IMR-90 (cell line): Measurements from ENCODE around the gene CALN1. TPM values are rescaled to one million over a fixed set of nuclear protein-coding genes. Genes with fewer than 3 reads are reported as not detected.

Experiments
- ATAC-seq: fragments of 200-7000 bp; cut with Tn5 transposase; 2 replicates; pipeline ENCODE4 v1.9.1; 2020; ENCODE audit warnings: low read depth, mild to moderate bottlenecking, moderate library complexity
- BruUV-seq: library from RNA; stranded (reverse); fragments of 400-500 nt; replicated peaks from 2 replicates; lab custom pipeline; 2021; lab: Mats Ljungman, UMichigan
- CTCF ChIA-PET: fragments of 300-600 bp; formaldehyde crosslinking; extraction: SDS; loops from one replicate; lab custom pipeline; 2021; ENCODE audit warnings: antibody characterized with exemption; lab: Yijun Ruan, JAX
- POLR2A ChIA-PET: fragments of 300-600 bp; sonication (Branson Sonifier 250); formaldehyde crosslinking; loops from one replicate; lab custom pipeline; 2022; ENCODE audit warnings: antibody characterized with exemption; ENCODE audit not compliant: unreplicated experiment; lab: Charles Lee
- DNase-seq: peaks from one replicate; pipeline ENCODE4 v3.0.0; 2013
- H2AFZ ChIP-seq: replicated peaks from 2 replicates; pipeline ENCODE3; 2013; ENCODE audit warnings: low read length, mild to moderate bottlenecking; ENCODE audit not compliant: poor library complexity
- H2AK5ac ChIP-seq: 2 replicates; pipeline ENCODE4 v1.6.1; 2013; ENCODE audit warnings: low read depth, low read length, inconsistent platforms
- H2AK9ac ChIP-seq: replicated peaks from 2 replicates; pipeline ENCODE3; 2013; ENCODE audit warnings: mild to moderate bottlenecking, low read depth, low read length, moderate library complexity; ENCODE audit not compliant: poor library complexity
- H2BK120ac ChIP-seq: 2 replicates; pipeline ENCODE4 v1.6.1; 2013; ENCODE audit warnings: low read depth, low read length, inconsistent platforms
- H2BK15ac ChIP-seq: 3 replicates; pipeline ENCODE4 v1.6.1; 2013; ENCODE audit warnings: low read depth, low read length, inconsistent platforms
- H2BK20ac ChIP-seq: 2 replicates; pipeline ENCODE4 v1.6.1; 2013; ENCODE audit warnings: low read depth, mild to moderate bottlenecking, inconsistent platforms, low read length, moderate library complexity
- H2BK5ac ChIP-seq: 2 replicates; pipeline ENCODE4 v1.6.1; 2013; ENCODE audit warnings: mild to moderate bottlenecking, low read depth, low read length, inconsistent platforms; ENCODE audit not compliant: poor library complexity, severe bottlenecking
- H3K14ac ChIP-seq: replicated peaks from 2 replicates; pipeline ENCODE4 v1.6.1; 2013; ENCODE audit warnings: low read depth, low read length, inconsistent platforms
- H3K18ac ChIP-seq: 2 replicates; pipeline ENCODE4 v1.6.1; 2013; ENCODE audit warnings: low read depth, low read length, control low read depth
- H3K23ac ChIP-seq: 2 replicates; pipeline ENCODE4 v1.6.1; 2013; ENCODE audit warnings: low read depth, low read length, inconsistent platforms
- H3K27ac ChIP-seq: 2 replicates; pipeline ENCODE4 v1.5.1; 2013; ENCODE audit warnings: mild to moderate bottlenecking, control low read depth, low read length; ENCODE audit not compliant: insufficient read depth
- H3K27me3 ChIP-seq: 2 replicates; pipeline ENCODE4 v1.6.1; 2013; ENCODE audit warnings: low read length; ENCODE audit not compliant: control insufficient read depth, insufficient read depth
- H3K36me3 ChIP-seq: 2 replicates; pipeline ENCODE4 v1.6.1; 2013; ENCODE audit warnings: low read length, mixed read lengths; ENCODE audit not compliant: control insufficient read depth, insufficient read depth
- H3K4ac ChIP-seq: 2 replicates; pipeline ENCODE4 v1.6.1; 2013; ENCODE audit warnings: low read depth, low read length, inconsistent platforms
- H3K4me1 ChIP-seq: 2 replicates; pipeline ENCODE4 v1.6.1; 2013; ENCODE audit warnings: low read length, mixed read lengths; ENCODE audit not compliant: control insufficient read depth, insufficient read depth
- H3K4me2 ChIP-seq: 2 replicates; pipeline ENCODE4 v1.6.1; 2013; ENCODE audit warnings: low read depth, mild to moderate bottlenecking, control low read depth, low read length, moderate library complexity
- H3K4me3 ChIP-seq: 2 replicates; pipeline ENCODE4 v1.5.1; 2013; ENCODE audit warnings: low read depth, mild to moderate bottlenecking, control low read depth, low read length, moderate library complexity; ENCODE audit not compliant: insufficient read depth
- H3K56ac ChIP-seq: 2 replicates; pipeline ENCODE4 v1.6.1; 2013; ENCODE audit warnings: low read length, inconsistent platforms; ENCODE audit not compliant: insufficient read depth; ENCODE audit errors: extremely low read depth
- H3K79me1 ChIP-seq, 2 experiments: 2 replicates each; pipeline ENCODE4 v1.6.1; 2013; ENCODE audit warnings: low read length in 2 of 2, inconsistent platforms in 1 of 2, low read depth in 1 of 2
- H3K9ac ChIP-seq: 2 replicates; pipeline ENCODE4 v1.6.1; 2013; ENCODE audit warnings: low read depth, low read length, control low read depth
- H3K9me1 ChIP-seq: 2 replicates; pipeline ENCODE4 v1.6.1; 2013; ENCODE audit warnings: low read length, inconsistent platforms; ENCODE audit not compliant: insufficient read depth
- H3K9me3 ChIP-seq: 2 replicates; pipeline ENCODE4 v1.6.1; 2013; ENCODE audit warnings: low read length; ENCODE audit not compliant: control insufficient read depth, insufficient read depth
- H4K20me1 ChIP-seq: 2 replicates; pipeline ENCODE4 v1.6.1; 2013; ENCODE audit warnings: low read length, inconsistent platforms; ENCODE audit not compliant: insufficient read depth
- H4K5ac ChIP-seq: 2 replicates; pipeline ENCODE4 v1.6.1; 2013; ENCODE audit warnings: mild to moderate bottlenecking, low read depth, low read length, control low read depth
- H4K8ac ChIP-seq, 2 experiments: 2 replicates each; pipeline ENCODE4 v1.6.1; 2013; ENCODE audit warnings: low read depth in 2 of 2, low read length in 2 of 2, control low read depth in 1 of 2, inconsistent platforms in 1 of 2
- H4K91ac ChIP-seq: 2 replicates; pipeline ENCODE4 v1.6.1; 2013; ENCODE audit warnings: low read depth, low read length, inconsistent platforms; ENCODE audit not compliant: insufficient read depth
- BHLHE40 ChIP-seq: fragments of 150-350 bp; IDR thresholded peaks from 2 replicates; pipeline ENCODE4 v1.6.1; 2016; ENCODE audit warnings: mild to moderate bottlenecking, low read depth, low read length
- CEBPB ChIP-seq: IDR thresholded peaks from 2 replicates; pipeline ENCODE4 v1.6.1; 2012; ENCODE audit warnings: low read depth, low read length, improper control_type of control experiment
- CHD1 ChIP-seq: IDR thresholded peaks from 2 replicates; pipeline ENCODE4 v1.6.1; 2012; ENCODE audit warnings: low read depth, low read length, improper control_type of control experiment
- MAFK ChIP-seq: IDR thresholded peaks from 2 replicates; pipeline ENCODE4 v1.6.1; 2012; ENCODE audit warnings: low read depth, low read length, improper control_type of control experiment
- NFE2L2 ChIP-seq: fragments of 150-350 bp; IDR thresholded peaks from 2 replicates; pipeline ENCODE4 v1.6.1; 2016; ENCODE audit warnings: low read depth, mild to moderate bottlenecking, low read length
- SMC3 ChIP-seq: fragments of 150-350 bp; IDR thresholded peaks from 2 replicates; pipeline ENCODE4 v1.6.1; 2016; ENCODE audit warnings: low read depth, mild to moderate bottlenecking, antibody characterized with exemption, low read length, moderate library complexity
- WGBS, 2 experiments: methylation state at CpG; one replicate each; pipeline versions ENCODE4 v1.1.5 to v1.1.7; 2013; ENCODE audit warnings: missing lambda C conversion rate in 2 of 2; ENCODE audit not compliant: insufficient read length in 1 of 2; ENCODE audit errors: extremely low coverage in 2 of 2; 5-methylcytosine and 5-hydroxymethylcytosine counted together
- dilution Hi-C: fragments of 300-500 bp; cut with HindIII; formaldehyde crosslinking; loops from one replicate; pipeline ENCODE4 v1.14.3; 2018; ENCODE audit warnings: low sequenced_read_pairs; ENCODE audit not compliant: unreplicated experiment
- in situ Hi-C: fragments of 300-500 bp; cut with MboI; formaldehyde crosslinking; loops from 3 replicates; pipeline ENCODE4 v1.14.3; 2019; ENCODE audit warnings: low sequenced_read_pairs, inconsistent platforms, mixed read lengths
- intact Hi-C: fragments of 100-400 bp; cut with micrococcal nuclease; formaldehyde crosslinking; loops from 2 replicates; pipeline ENCODE4 v1.10.0; 2022
- polyA plus RNA-seq, 3 experiments: library from polyadenylated mRNA; depleted of rRNA; stranded (reverse); fragments of >200 nt; gene quantifications; 2 replicates each; pipeline ENCODE4 v1.2.3, GENCODE V29; 2012; ENCODE audit warnings: low replicate concordance in 1 of 3
- total RNA-seq: library from RNA; depleted of rRNA; stranded (reverse); fragments of >200 nt; gene quantifications from 2 replicates; pipeline ENCODE4 v1.2.3, GENCODE V29; 2012
- TF ChIP-seq, protein P1 (sequence below): fragments of 150-350 bp; IDR thresholded peaks from 2 replicates; pipeline ENCODE4 v1.6.1; 2017; ENCODE audit warnings: mild to moderate bottlenecking, antibody characterized with exemption, low read length, low read depth
- TF ChIP-seq, protein P2 (sequence below): fragments of 150-350 bp; IDR thresholded peaks from 2 replicates; pipeline ENCODE4 v1.6.1; 2016; ENCODE audit warnings: low read depth, mild to moderate bottlenecking, low read length, moderate library complexity, borderline replicate concordance

The CALN1 gene
- total and polyA plus RNA-seq, 2 of the 4 experiments (the other 2 are of a cell fraction), result not detected

DNA sequence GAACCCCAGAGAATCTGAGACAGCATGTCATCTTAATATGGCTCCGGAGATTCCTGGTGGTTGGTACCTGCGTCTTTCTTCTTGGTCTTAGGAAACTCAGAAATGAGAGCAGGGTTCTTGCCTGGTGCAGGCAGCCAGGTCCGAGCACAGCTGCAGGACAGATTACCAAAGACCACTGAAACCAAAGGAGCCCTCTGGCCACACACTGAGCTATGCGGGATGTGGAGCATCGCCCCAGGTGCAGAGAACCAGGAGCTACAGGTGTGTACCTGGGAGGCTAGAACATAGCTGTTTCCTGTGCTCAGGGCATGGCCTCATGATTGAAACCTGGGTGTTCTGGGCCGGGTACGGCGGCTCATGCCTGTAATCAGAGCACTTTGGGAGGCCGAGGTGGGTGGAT is 635.4 kb downstream of the CALN1 start:
- no peak for DNase-seq
- Histone ChIP-seq H3K14ac (no peak overlapping the region), H3K4ac (no peak overlapping the region), H2BK20ac (no peak overlapping the region), H2BK5ac (no peak overlapping the region), H3K9me3 (peaks cover 28% of the 10 kb centered on the region), H4K20me1 (no peaks in the 10 kb centered on the region), H2AK9ac (no peak overlapping the region), H3K4me3 (no peak overlapping the region), H3K18ac (no peak overlapping the region), H3K27ac (no peak overlapping the region), H2BK120ac (no peak overlapping the region), H3K79me1 (no peaks in the 10 kb centered on the region), H3K9ac (no peak overlapping the region), H4K5ac (no peak overlapping the region), H3K56ac (no peak overlapping the region), H3K4me2 (no peak overlapping the region), H2AFZ (no peak overlapping the region), H4K91ac (no peak overlapping the region), H4K8ac (no peak overlapping the region), H3K9me1 (no peaks in the 10 kb centered on the region), H3K23ac (no peak overlapping the region), H2BK15ac (no peak overlapping the region), H3K36me3 (no peaks in the 10 kb centered on the region), H2AK5ac (no peak overlapping the region), H3K27me3 (no peaks in the 10 kb centered on the region), H3K4me1 (no peaks in the 10 kb centered on the region)
- no peak for ATAC-seq
- BruUV-seq, result no TSS peak
- dilution Hi-C loops (no loop called here), in situ Hi-C loops (no loop called here), intact Hi-C loops (no loop called here)
- WGBS, 2 experiments, result 79% methylated on average over 5 of the region's 9 CpGs; no CpG with 5 or more reads in 1 of the 2 experiments
- POLR2A ChIA-PET, result no interaction called here
- TF ChIP-seq, protein P1, sequence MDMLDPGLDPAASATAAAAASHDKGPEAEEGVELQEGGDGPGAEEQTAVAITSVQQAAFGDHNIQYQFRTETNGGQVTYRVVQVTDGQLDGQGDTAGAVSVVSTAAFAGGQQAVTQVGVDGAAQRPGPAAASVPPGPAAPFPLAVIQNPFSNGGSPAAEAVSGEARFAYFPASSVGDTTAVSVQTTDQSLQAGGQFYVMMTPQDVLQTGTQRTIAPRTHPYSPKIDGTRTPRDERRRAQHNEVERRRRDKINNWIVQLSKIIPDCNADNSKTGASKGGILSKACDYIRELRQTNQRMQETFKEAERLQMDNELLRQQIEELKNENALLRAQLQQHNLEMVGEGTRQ, result no peak
- TF ChIP-seq MAFK (no peak), SMC3 (no peak), NFE2L2 (no peak), BHLHE40 (no peak), CEBPB (no peak), CHD1 (no peak)
- TF ChIP-seq, protein P2, sequence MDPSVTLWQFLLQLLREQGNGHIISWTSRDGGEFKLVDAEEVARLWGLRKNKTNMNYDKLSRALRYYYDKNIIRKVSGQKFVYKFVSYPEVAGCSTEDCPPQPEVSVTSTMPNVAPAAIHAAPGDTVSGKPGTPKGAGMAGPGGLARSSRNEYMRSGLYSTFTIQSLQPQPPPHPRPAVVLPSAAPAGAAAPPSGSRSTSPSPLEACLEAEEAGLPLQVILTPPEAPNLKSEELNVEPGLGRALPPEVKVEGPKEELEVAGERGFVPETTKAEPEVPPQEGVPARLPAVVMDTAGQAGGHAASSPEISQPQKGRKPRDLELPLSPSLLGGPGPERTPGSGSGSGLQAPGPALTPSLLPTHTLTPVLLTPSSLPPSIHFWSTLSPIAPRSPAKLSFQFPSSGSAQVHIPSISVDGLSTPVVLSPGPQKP, result no peak
- CTCF ChIA-PET, result no interaction called here
